Loucy (cell line): ENCODE measurements around the gene CNOT4.

Experiments
- H2AFZ ChIP-seq: fragments of 200-600 bp; sonication (generic); 2 replicates; pipeline ENCODE4 v1.6.0; 2016; ENCODE audit warnings: antibody characterized with exemption, mild to moderate bottlenecking, low read length, moderate library complexity
- H3F3A ChIP-seq: fragments of 200-600 bp; 2 replicates; pipeline ENCODE4 v1.6.0; 2016; ENCODE audit warnings: antibody characterized with exemption, low read depth, mild to moderate bottlenecking
- H3K27me3 ChIP-seq: fragments of 200-600 bp; sonication (generic); 2 replicates; pipeline ENCODE4 v1.6.1; 2014; ENCODE audit warnings: low read length, mild to moderate bottlenecking; ENCODE audit not compliant: insufficient read depth, poor library complexity, severe bottlenecking
- H3K36me3 ChIP-seq: fragments of 200-600 bp; sonication (generic); 2 replicates; pipeline ENCODE4 v1.6.1; 2016; ENCODE audit warnings: low read length; ENCODE audit not compliant: insufficient read depth
- H3K4me1 ChIP-seq: fragments of 200-600 bp; sonication (generic); 2 replicates; pipeline ENCODE4 v1.5.1; 2014; ENCODE audit warnings: low read length, mild to moderate bottlenecking; ENCODE audit not compliant: insufficient read depth, poor library complexity, severe bottlenecking
- H3K4me2 ChIP-seq: fragments of 200-600 bp; sonication (generic); 2 replicates; pipeline ENCODE4 v1.6.0; 2014; ENCODE audit warnings: antibody characterized with exemption, low read length, low read depth, mild to moderate bottlenecking; ENCODE audit not compliant: poor library complexity, severe bottlenecking
- H3K4me3 ChIP-seq: fragments of 200-600 bp; sonication (generic); 2 replicates; pipeline ENCODE4 v1.5.1; 2014; ENCODE audit warnings: low read length, mild to moderate bottlenecking, mixed read lengths; ENCODE audit not compliant: poor library complexity, severe bottlenecking
- H3K79me2 ChIP-seq: fragments of 200-600 bp; sonication (generic); 2 replicates; pipeline ENCODE4 v1.6.1; 2014; ENCODE audit warnings: low read length; ENCODE audit not compliant: insufficient read depth
- H3K9ac ChIP-seq: fragments of 200-600 bp; sonication (generic); 2 replicates; pipeline ENCODE4 v1.6.0; 2014; ENCODE audit warnings: mild to moderate bottlenecking, low read depth, low read length, moderate library complexity; ENCODE audit not compliant: poor library complexity, severe bottlenecking
- H3K9me2 ChIP-seq: fragments of 200-600 bp; sonication (generic); replicated peaks from 2 replicates; pipeline ENCODE4 v1.6.1; 2016; ENCODE audit warnings: low read depth, low read length, mixed read lengths
- H3K9me3 ChIP-seq: fragments of 200-600 bp; sonication (generic); 2 replicates; pipeline ENCODE4 v1.6.1; 2014; ENCODE audit warnings: mild to moderate bottlenecking, antibody characterized with exemption, low read length, low read depth; ENCODE audit not compliant: insufficient read depth
- H4K20me1 ChIP-seq: fragments of 200-600 bp; sonication (generic); 2 replicates; pipeline ENCODE4 v1.6.0; 2014; ENCODE audit warnings: antibody characterized with exemption, low read length, mild to moderate bottlenecking; ENCODE audit not compliant: insufficient read depth, poor library complexity, severe bottlenecking
- CTCF ChIP-seq: fragments of 200-600 bp; sonication (generic); conservative IDR thresholded peaks from 2 replicates; pipeline ENCODE4 v1.5.1; 2014; ENCODE audit warnings: mild to moderate bottlenecking, antibody characterized with exemption, low read length
- EZH2phosphoT487 ChIP-seq: fragments of 200-600 bp; IDR thresholded peaks from 2 replicates; pipeline ENCODE4 v1.6.1; 2018; ENCODE audit warnings: antibody characterized with exemption, mild to moderate bottlenecking, moderate library complexity, borderline replicate concordance

Gene CNOT4

GRCh38 chr7:135519233-135519688 lies 9.4 kb upstream of the CNOT4 start:
- TF ChIP-seq EZH2phosphoT487, result no peak
- TF ChIP-seq CTCF, result no peak
- H3K4me2 ChIP-seq, result no peak overlapping the region
- no peaks in the 10 kb centered on the region for H4K20me1 ChIP-seq
- no peaks in the 10 kb centered on the region for H3K9me2 ChIP-seq
- no peak overlapping the region for H3K9ac ChIP-seq
- no peaks in the 10 kb centered on the region for H3K27me3 ChIP-seq
- no peak overlapping the region for H3K4me3 ChIP-seq
- no peaks in the 10 kb centered on the region for H3F3A ChIP-seq
- no peaks in the 10 kb centered on the region for H3K9me3 ChIP-seq
- no peaks in the 10 kb centered on the region for H3K79me2 ChIP-seq
- H3K4me1 ChIP-seq, result no peaks in the 10 kb centered on the region
- H2AFZ ChIP-seq, result no peak overlapping the region
- H3K36me3 ChIP-seq, result no peaks in the 10 kb centered on the region

GRCh38 chr7:135518748-135519147 lies 8.8 kb upstream of the CNOT4 start:
- no peaks in the 10 kb centered on the region for H3K79me2 ChIP-seq
- no peaks in the 10 kb centered on the region for H3K36me3 ChIP-seq
- no peaks in the 10 kb centered on the region for H4K20me1 ChIP-seq
- H3K27me3 ChIP-seq, result no peaks in the 10 kb centered on the region
- TF ChIP-seq CTCF (no peak), EZH2phosphoT487 (no peak)
- no peak overlapping the region for H3K4me3 ChIP-seq
- no peak overlapping the region for H3K9ac ChIP-seq
- no peak overlapping the region for H3K4me2 ChIP-seq
- H2AFZ ChIP-seq, result no peak overlapping the region
- no peaks in the 10 kb centered on the region for H3K4me1 ChIP-seq
- H3K9me2 ChIP-seq, result no peaks in the 10 kb centered on the region
- H3K9me3 ChIP-seq, result no peaks in the 10 kb centered on the region
- H3F3A ChIP-seq, result no peaks in the 10 kb centered on the region

GRCh38 chr7:135517060-135517459 lies 7.2 kb upstream of the CNOT4 start:
- H3K36me3 ChIP-seq, result no peaks in the 10 kb centered on the region

More at GRCh38 chr7:135517060-135517459, 7.2 kb upstream of the CNOT4 start:
- H3F3A ChIP-seq, result no peaks in the 10 kb centered on the region
- no peaks in the 10 kb centered on the region for H3K79me2 ChIP-seq
- H3K4me1 ChIP-seq, result no peaks in the 10 kb centered on the region
- no peaks in the 10 kb centered on the region for H4K20me1 ChIP-seq
- no peaks in the 10 kb centered on the region for H3K9me2 ChIP-seq
- no peak overlapping the region for H3K4me3 ChIP-seq
- H3K9ac ChIP-seq, result no peak overlapping the region
- TF ChIP-seq CTCF, result no peak
- TF ChIP-seq EZH2phosphoT487, result no peak
- H3K27me3 ChIP-seq, result no peaks in the 10 kb centered on the region
- H3K9me3 ChIP-seq, result no peaks in the 10 kb centered on the region
- no peak overlapping the region for H3K4me2 ChIP-seq
- H2AFZ ChIP-seq, result no peak overlapping the region
